HCT116 (cell line): ENCODE results near the gene CFAP61.

ENCODE experiments used
- CEBPB ChIP-seq: IDR thresholded peaks from 2 replicates; pipeline ENCODE4 v1.6.1; 2012; ENCODE audit warnings: low read depth
- EZH2phosphoT487 ChIP-seq: fragments of 200-600 bp; IDR thresholded peaks from 2 replicates; pipeline ENCODE4 v1.6.1; 2018; ENCODE audit warnings: antibody characterized with exemption, borderline replicate concordance
- JUND ChIP-seq: IDR thresholded peaks from 2 replicates; pipeline ENCODE4 v1.6.1; 2012
- POLR2A ChIP-seq: IDR thresholded peaks from 2 replicates; pipeline ENCODE4 v1.7.0; 2011; ENCODE audit warnings: borderline replicate concordance; ENCODE audit not compliant: insufficient read depth, insufficient read length; ENCODE audit errors: extremely low read depth
- POLR2AphosphoS5 ChIP-seq: IDR thresholded peaks from 2 replicates; pipeline ENCODE4 v1.6.1; 2011; ENCODE audit warnings: mild to moderate bottlenecking, low read depth, low read length, moderate library complexity
- SIN3A ChIP-seq: IDR thresholded peaks from 2 replicates; pipeline ENCODE4 v1.6.1; 2012; ENCODE audit warnings: low read depth
- SP1 ChIP-seq: IDR thresholded peaks from 2 replicates; pipeline ENCODE4 v1.6.1; 2012; ENCODE audit warnings: low read depth
- TCF7L2 ChIP-seq: IDR thresholded peaks from 2 replicates; pipeline ENCODE4 v1.7.0; 2011; ENCODE audit warnings: borderline replicate concordance, inconsistent platforms; ENCODE audit not compliant: insufficient read depth, insufficient read length; ENCODE audit errors: extremely low read depth
- YY1 ChIP-seq: IDR thresholded peaks from 2 replicates; pipeline ENCODE4 v1.6.1; 2011; ENCODE audit warnings: low read length, low read depth, moderate library complexity, mild to moderate bottlenecking; ENCODE audit not compliant: insufficient replicate concordance; ENCODE audit errors: extremely low read depth
- TF ChIP-seq, protein P1 (sequence below), 3 experiments: fragments of 200-600 bp in 1 of 3; sonication (generic) in 1 of 3; IDR thresholded peaks in 2 of 3; conservative IDR thresholded peaks in 1 of 3; 2 replicates each; pipeline ENCODE4 v1.5.1; 2012 to 2017; ENCODE audit warnings: low read depth in 2 of 3, low read length in 2 of 3, antibody characterized with exemption in 1 of 3, borderline replicate concordance in 1 of 3, control low read depth in 1 of 3, mild to moderate bottlenecking in 1 of 3, mixed read lengths in 1 of 3, mixed run types in 1 of 3, moderate library complexity in 1 of 3; ENCODE audit not compliant: insufficient read depth in 1 of 3
- TF ChIP-seq, protein P2 (sequence below): IDR thresholded peaks from 2 replicates; pipeline ENCODE4 v1.6.1; 2012

DNA sequence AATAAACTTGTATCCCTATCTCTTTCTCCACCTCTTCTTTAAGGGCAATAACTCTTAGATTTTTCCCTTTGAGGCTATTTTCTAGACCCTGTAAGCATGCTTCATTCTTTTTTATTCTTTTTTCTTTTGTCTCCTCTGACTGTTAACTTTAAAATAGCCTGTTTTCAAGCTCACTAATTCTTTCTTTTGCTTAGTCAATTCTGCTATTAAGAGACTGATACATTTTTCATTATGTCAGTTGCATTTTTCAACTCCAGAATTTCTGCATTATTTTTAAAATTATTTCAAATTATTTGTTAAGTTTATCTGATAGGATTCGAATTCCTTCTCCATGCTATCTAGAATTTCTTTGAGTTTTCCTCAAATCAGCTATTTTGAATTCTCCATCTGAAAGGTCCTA is 84.0 kb downstream of the CFAP61 start:
- TF ChIP-seq POLR2AphosphoS5 (no peak), TCF7L2 (no peak), JUND (no peak), SP1 (no peak), SIN3A (no peak), CEBPB (no peak), POLR2A (no peak), EZH2phosphoT487 (no peak), YY1 (no peak)
- TF ChIP-seq, protein P1, sequence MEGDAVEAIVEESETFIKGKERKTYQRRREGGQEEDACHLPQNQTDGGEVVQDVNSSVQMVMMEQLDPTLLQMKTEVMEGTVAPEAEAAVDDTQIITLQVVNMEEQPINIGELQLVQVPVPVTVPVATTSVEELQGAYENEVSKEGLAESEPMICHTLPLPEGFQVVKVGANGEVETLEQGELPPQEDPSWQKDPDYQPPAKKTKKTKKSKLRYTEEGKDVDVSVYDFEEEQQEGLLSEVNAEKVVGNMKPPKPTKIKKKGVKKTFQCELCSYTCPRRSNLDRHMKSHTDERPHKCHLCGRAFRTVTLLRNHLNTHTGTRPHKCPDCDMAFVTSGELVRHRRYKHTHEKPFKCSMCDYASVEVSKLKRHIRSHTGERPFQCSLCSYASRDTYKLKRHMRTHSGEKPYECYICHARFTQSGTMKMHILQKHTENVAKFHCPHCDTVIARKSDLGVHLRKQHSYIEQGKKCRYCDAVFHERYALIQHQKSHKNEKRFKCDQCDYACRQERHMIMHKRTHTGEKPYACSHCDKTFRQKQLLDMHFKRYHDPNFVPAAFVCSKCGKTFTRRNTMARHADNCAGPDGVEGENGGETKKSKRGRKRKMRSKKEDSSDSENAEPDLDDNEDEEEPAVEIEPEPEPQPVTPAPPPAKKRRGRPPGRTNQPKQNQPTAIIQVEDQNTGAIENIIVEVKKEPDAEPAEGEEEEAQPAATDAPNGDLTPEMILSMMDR (IDR thresholded peaks at IDR 0.05 in 2 of 3, conservative IDR thresholded peaks at IDR 0.05 in 1 of 3; ENCODE audit: borderline replicate concordance in 1 of 3, insufficient read depth in 1 of 3, low read depth in 2 of 3, low read length in 2 of 3): no peak
- TF ChIP-seq, protein P2, sequence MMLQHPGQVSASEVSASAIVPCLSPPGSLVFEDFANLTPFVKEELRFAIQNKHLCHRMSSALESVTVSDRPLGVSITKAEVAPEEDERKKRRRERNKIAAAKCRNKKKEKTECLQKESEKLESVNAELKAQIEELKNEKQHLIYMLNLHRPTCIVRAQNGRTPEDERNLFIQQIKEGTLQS: no peak
